ENCODE data around the gene MT3. TPM values are rescaled to one million over a fixed set of nuclear protein-coding genes. Genes with fewer than 3 reads are reported as not detected.
"Not testable (repeated sequence)": the region's sequence is repeated elsewhere in the genome, so short reads cannot be mapped to it uniquely, and the experiment has no call there.

MT3 gene
- total RNA-seq, 5 donors from 2014 or later (not counting 1 experiment from before 2014, with no cell fraction given) = 0.66 to 1.9 (median 0.84) TPM; not detected in 1

DNA sequence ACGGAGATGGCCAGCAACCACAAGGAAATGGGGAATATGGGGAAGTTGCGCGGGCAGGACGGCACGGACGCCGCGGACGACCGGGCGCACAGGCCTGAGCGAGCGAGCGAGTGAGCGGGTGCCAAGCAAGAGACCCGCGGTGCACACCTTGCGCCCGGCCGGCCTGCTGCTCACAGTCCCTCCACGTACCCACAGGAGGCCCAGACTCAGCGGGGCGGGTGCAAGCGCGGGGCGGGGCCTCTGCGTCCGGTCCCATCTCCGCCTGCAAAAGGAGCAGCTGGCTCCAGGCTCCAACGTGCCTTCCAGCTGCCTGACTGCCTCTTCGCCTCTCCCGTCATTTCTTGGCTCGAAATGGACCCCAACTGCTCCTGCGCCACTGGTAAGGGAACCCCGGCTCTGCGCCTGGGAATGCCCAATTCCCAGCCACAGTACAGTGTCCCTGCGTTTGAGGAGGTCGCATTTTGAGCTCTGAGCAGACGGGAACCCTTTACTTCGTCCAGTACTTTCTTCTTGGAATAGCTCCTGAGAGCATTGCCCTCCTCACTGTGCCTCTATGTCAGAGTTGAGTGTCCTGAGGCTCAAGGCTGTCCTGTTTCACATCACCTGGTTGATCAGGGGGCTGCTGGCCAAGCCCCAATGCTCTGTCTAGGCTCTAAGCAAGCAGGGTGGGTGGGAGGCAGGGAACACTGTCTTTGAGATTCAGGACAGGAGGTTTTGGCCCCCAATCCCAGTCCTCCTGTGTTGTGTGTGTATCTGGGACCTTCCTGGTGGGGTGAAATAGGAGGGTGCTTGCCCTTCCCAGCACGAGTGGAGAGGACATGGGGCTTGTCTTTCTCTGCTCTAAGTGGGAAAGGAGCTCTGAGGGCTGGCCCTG is 28.1 kb downstream of the MT3 start:
- H3K4me1 ChIP-seq (ENCODE audit: control insufficient read depth in 1 of 2, extremely low read depth in 1 of 2, insufficient read depth in 2 of 2, low read length in 2 of 2) = peaks cover 3 to 13% of the 10 kb centered on the region in 2 experiments
- peaks cover 17 to 18% of the 10 kb centered on the region in 2 experiments for H3K27me3 ChIP-seq (replicated peaks in 1 of 2; ENCODE audit: control insufficient read depth in 2 of 2, extremely low read depth in 1 of 2, insufficient read depth in 2 of 2, low read length in 1 of 2)
- Mint-ChIP-seq H3K27me3 (peaks cover 0 to 22% of the 10 kb centered on the region in 2 donors), H3K27ac (no peak overlapping the region), H3K36me3 (no peaks in the 10 kb centered on the region), H3K9me3 (no peaks in the 10 kb centered on the region), H3K4me1 (peaks cover 12 to 15% (median 13%) of the 10 kb centered on the region in 3 donors), H3K4me3 (peak overlapping the region; percentile 17 to 75 (median 49))
- CTCF ChIA-PET = interaction anchor here in 1 of 2 donors (0.6 kb wide), 1 partner anchor 22 kb away, joined by 3 read pairs; no protein-coding TSS in a partner anchor
- 6% methylated on average over 36 of the region's 41 CpGs for WGBS (ENCODE audit: insufficient coverage)
- H3K4me3 ChIP-seq (ENCODE audit: control insufficient read depth in 1 of 2, extremely low read depth in 1 of 2, low read length in 1 of 2) = peak overlapping the region; percentile 34 to 52
- peak in 24 of 35 experiments; percentile 18 to 68 (median 43) for DNase-seq
- POLR2A ChIA-PET = no interaction called here
- ATAC-seq (replicated peaks in 1 of 4) = peak; percentile 90 to 99 (median 94)
- no peak overlapping the region for H3K27ac ChIP-seq (ENCODE audit: low read length)
- no peaks in the 10 kb centered on the region for H3K9me3 ChIP-seq
- H3K36me3 ChIP-seq (ENCODE audit: control insufficient read depth in 2 of 2, extremely low read depth in 1 of 2, insufficient read depth in 1 of 2, low read length in 1 of 2) = no peaks in the 10 kb centered on the region

DNA sequence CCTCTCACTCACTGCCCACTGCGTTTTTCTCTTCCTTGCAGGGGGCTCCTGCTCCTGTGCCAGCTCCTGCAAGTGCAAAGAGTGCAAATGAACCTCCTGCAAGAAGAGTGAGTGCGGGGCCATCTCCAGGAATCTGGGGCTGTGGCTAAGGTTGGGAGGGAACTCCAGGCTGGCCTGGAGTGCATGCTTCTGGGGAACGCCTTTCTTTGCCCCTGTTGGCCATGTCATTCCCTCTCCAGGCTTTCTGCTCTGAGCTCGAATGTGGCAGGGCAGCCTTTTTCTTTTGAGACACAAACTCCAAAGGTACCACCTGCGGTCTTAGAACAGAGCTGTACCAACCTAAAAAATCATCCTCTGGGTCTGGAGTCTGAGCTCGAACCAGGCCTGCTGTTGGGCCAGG is 28.8 kb downstream of the MT3 start:
- no peaks in the 10 kb centered on the region for H3K36me3 ChIP-seq (ENCODE audit: control insufficient read depth in 2 of 2, extremely low read depth in 1 of 2, insufficient read depth in 1 of 2, low read length in 1 of 2)
- H3K9me3 ChIP-seq = no peaks in the 10 kb centered on the region
- Mint-ChIP-seq H3K27ac (no peak overlapping the region), H3K4me1 (peaks cover 12 to 15% (median 12%) of the 10 kb centered on the region in 3 donors), H3K27me3 (peaks cover 0 to 22% of the 10 kb centered on the region in 2 donors), H3K36me3 (no peaks in the 10 kb centered on the region), H3K9me3 (no peaks in the 10 kb centered on the region), H3K4me3 (peak overlapping the region in 1 of 3 donors; percentile 75)
- CTCF ChIA-PET = interaction anchor here in 1 of 2 donors (0.6 kb wide), 1 partner anchor 21 kb away, joined by 3 read pairs; no protein-coding TSS in a partner anchor
- H3K27me3 ChIP-seq (replicated peaks in 1 of 2; ENCODE audit: control insufficient read depth in 2 of 2, extremely low read depth in 1 of 2, insufficient read depth in 2 of 2, low read length in 1 of 2) = peaks cover 17 to 18% of the 10 kb centered on the region in 2 experiments
- WGBS (ENCODE audit: insufficient coverage) = 88% methylated on average over 5 of the region's 6 CpGs
- POLR2A ChIA-PET = no interaction called here
- ATAC-seq (replicated peaks in 1 of 4) (no peak), DNase-seq (no peak)
- no peak overlapping the region for H3K27ac ChIP-seq (ENCODE audit: low read length)
- peaks cover 3 to 13% of the 10 kb centered on the region in 2 experiments for H3K4me1 ChIP-seq (ENCODE audit: control insufficient read depth in 1 of 2, extremely low read depth in 1 of 2, insufficient read depth in 2 of 2, low read length in 2 of 2)
- H3K4me3 ChIP-seq (ENCODE audit: control insufficient read depth in 1 of 2, extremely low read depth in 1 of 2, low read length in 1 of 2) = no peak overlapping the region

DNA sequence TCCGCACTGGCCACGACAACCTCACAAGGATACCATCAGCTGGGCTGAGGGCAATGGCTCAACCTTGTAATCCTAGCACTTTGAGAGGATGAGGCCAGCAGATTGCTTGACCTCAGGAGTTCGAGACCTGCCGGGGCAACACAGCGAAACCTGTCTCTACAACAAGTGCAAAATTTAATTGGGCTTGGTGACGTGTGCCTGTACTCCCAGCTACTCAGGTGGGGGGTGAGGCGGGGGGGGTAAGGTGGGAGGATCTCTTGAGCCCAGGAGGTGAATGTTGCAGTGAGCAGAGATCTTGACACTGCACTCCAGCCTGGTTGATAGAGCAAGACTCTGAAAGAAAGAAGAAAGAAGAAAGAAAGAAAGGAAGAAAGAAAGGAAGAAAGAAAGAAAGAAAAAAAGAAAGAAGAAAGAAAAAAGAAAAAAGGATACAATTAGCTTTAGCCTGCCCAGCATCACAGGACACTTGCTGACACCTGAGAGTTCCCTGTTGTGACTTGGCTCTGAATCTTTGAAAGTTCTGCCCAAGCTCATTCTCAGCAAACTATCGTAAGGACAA is 31.1 kb downstream of the MT3 start:
- H3K36me3 Mint-ChIP-seq = no peaks in the 10 kb centered on the region
- H3K27me3 Mint-ChIP-seq = peaks cover 0 to 27% of the 10 kb centered on the region in 2 donors
- no peak overlapping the region for H3K27ac Mint-ChIP-seq
- WGBS (ENCODE audit: insufficient coverage) = 98% methylated on average over 4 of the region's 8 CpGs
- ChIA-PET CTCF (interaction anchor here in 1 of 2 donors (0.6 kb wide), 1 partner anchor 35 kb away, joined by 3 read pairs; no protein-coding TSS in a partner anchor), POLR2A (interaction anchor here (0.5 to 0.7 kb wide), 2 partner anchors 41 to 154 kb away, joined by 3 to 4 read pairs; no protein-coding TSS in a partner anchor)
- peaks cover 17 to 19% (median 18%) of the 10 kb centered on the region in 3 donors for H3K4me1 Mint-ChIP-seq
- no peaks in the 10 kb centered on the region for H3K9me3 Mint-ChIP-seq
- no peak for ATAC-seq (replicated peaks in 1 of 4)
- no peak overlapping the region for H3K4me3 ChIP-seq (ENCODE audit: control insufficient read depth in 1 of 2, extremely low read depth in 1 of 2, low read length in 1 of 2)
- H3K4me1 ChIP-seq (ENCODE audit: control insufficient read depth in 1 of 2, extremely low read depth in 1 of 2, insufficient read depth in 2 of 2, low read length in 2 of 2) = peaks cover 3 to 21% of the 10 kb centered on the region in 2 experiments
- peaks cover 20 to 21% of the 10 kb centered on the region in 2 experiments for H3K27me3 ChIP-seq (replicated peaks in 1 of 2; ENCODE audit: control insufficient read depth in 2 of 2, extremely low read depth in 1 of 2, insufficient read depth in 2 of 2, low read length in 1 of 2)
- H3K27ac ChIP-seq (ENCODE audit: low read length) = no peak overlapping the region
- H3K36me3 ChIP-seq (ENCODE audit: control insufficient read depth in 2 of 2, extremely low read depth in 1 of 2, insufficient read depth in 1 of 2, low read length in 1 of 2) = no peaks in the 10 kb centered on the region
- no peak overlapping the region for H3K4me3 Mint-ChIP-seq
- DNase-seq = no peak
- no peaks in the 10 kb centered on the region for H3K9me3 ChIP-seq

DNA sequence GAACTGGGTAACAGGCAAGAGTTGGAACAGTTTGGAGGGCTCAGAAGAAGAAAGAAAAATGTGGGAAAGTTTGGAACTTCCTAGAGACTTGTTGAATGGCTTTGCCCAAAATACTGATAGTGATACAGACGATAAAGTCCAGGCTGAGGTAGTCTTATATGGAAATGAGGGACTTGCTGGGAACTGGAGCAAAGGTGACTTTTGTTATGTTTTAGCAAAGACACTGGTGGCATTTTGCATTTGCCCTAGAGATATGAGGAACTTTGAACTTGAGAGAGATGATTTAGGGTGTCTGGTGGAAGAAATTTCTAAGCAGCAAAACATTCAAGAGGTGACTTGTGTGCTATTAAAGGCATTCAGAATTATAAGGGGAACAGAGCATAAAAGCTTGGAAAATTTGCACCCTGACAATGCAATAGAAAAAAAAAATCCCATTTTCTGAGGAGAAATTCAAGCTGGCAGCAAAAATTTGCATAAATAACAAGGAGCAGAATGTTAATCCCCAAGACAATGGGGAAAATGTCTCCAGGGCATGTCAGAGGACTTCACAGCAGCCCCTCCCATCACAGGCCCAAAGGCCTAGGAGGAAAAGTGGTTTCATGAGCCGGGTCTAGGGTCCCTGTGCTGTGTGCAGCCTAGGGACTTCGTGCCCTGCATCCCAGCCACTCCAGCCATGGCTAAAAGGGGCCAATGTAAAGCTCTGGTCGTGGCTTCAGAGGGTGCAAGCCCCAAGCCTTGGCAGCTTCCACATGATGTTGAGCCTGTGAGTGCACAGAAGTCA is 32.5 kb downstream of the MT3 start:
- Histone ChIP-seq H3K27me3 (replicated peaks in 1 of 2; ENCODE audit: control insufficient read depth in 2 of 2, extremely low read depth in 1 of 2, insufficient read depth in 2 of 2, low read length in 1 of 2) (peaks cover 19 to 31% of the 10 kb centered on the region in 2 experiments), H3K4me1 (ENCODE audit: control insufficient read depth in 1 of 2, extremely low read depth in 1 of 2, insufficient read depth in 2 of 2, low read length in 2 of 2) (peaks cover 3 to 32% of the 10 kb centered on the region in 2 experiments)
- not testable (repeated sequence) for H3K9me3 ChIP-seq; H3K9me3 Mint-ChIP-seq; ATAC-seq (replicated peaks in 1 of 4); H3K27ac ChIP-seq (ENCODE audit: low read length); H3K4me3 Mint-ChIP-seq; H3K4me3 ChIP-seq (ENCODE audit: control insufficient read depth in 1 of 2, extremely low read depth in 1 of 2, low read length in 1 of 2); H3K36me3 ChIP-seq (ENCODE audit: control insufficient read depth in 2 of 2, extremely low read depth in 1 of 2, insufficient read depth in 1 of 2, low read length in 1 of 2); H3K36me3 Mint-ChIP-seq; DNase-seq; H3K27ac Mint-ChIP-seq
- ChIA-PET CTCF (interaction anchor here in 1 of 2 donors (0.6 kb wide), 1 partner anchor 303 kb away, joined by 3 read pairs; no protein-coding TSS in a partner anchor), POLR2A (interaction anchor here in 1 of 2 donors (0.6 kb wide), 1 partner anchor 12 kb away, joined by 3 read pairs; no protein-coding TSS in a partner anchor)
- WGBS (ENCODE audit: insufficient coverage) = 88% methylated on average over 4 of the region's 4 CpGs
- Mint-ChIP-seq H3K4me1 (peaks cover 21 to 22% (median 22%) of the 10 kb centered on the region in 3 donors), H3K27me3 (peaks cover 0 to 27% of the 10 kb centered on the region in 2 donors)

DNA sequence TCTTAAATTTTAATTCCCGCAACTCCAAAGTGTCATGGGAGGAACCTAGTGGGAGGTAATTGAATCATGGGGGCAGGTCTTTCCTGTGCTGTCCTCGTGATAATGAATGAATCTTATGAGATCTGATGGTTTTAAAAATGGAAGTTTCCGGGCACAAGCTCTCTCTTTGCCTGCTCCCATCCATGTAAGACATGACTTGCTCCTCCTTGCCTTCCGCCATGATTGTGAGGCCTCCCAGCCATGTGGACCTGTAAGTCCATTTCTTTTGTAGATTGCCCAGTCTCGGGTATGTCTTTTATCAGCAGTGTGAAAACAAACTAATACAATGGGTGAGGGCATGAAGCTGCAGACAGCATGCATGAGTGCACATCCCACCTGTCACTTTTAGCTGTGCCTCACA is 33.9 kb downstream of the MT3 start:
- not testable (repeated sequence) for ATAC-seq (replicated peaks in 1 of 4); H3K27ac ChIP-seq (ENCODE audit: low read length); DNase-seq; H3K36me3 ChIP-seq (ENCODE audit: control insufficient read depth in 2 of 2, extremely low read depth in 1 of 2, insufficient read depth in 1 of 2, low read length in 1 of 2); H3K27ac Mint-ChIP-seq; H3K9me3 ChIP-seq; H3K4me3 ChIP-seq (ENCODE audit: control insufficient read depth in 1 of 2, extremely low read depth in 1 of 2, low read length in 1 of 2); H3K36me3 Mint-ChIP-seq; H3K9me3 Mint-ChIP-seq; H3K4me3 Mint-ChIP-seq
- Histone ChIP-seq H3K27me3 (replicated peaks in 1 of 2; ENCODE audit: control insufficient read depth in 2 of 2, extremely low read depth in 1 of 2, insufficient read depth in 2 of 2, low read length in 1 of 2) (peaks cover 16 to 22% of the 10 kb centered on the region in 2 experiments), H3K4me1 (ENCODE audit: control insufficient read depth in 1 of 2, extremely low read depth in 1 of 2, insufficient read depth in 2 of 2, low read length in 2 of 2) (peaks cover 0 to 21% of the 10 kb centered on the region in 2 experiments)
- CTCF ChIA-PET = interaction anchor here in 1 of 2 donors (0.6 to 1.1 kb wide), 3 partner anchors 10 to 605 kb away, joined by 3 read pairs; no protein-coding TSS in a partner anchor
- WGBS (ENCODE audit: insufficient coverage) = no CpG with 5 or more reads among the region's 5 CpGs
- H3K4me1 Mint-ChIP-seq = peaks cover 13 to 18% (median 16%) of the 10 kb centered on the region in 3 donors
- POLR2A ChIA-PET = interaction anchor here in 1 of 2 donors (0.6 to 1.1 kb wide), 2 partner anchors 13 to 60 kb away, joined by 3 to 4 read pairs; no protein-coding TSS in a partner anchor
- H3K27me3 Mint-ChIP-seq = peaks cover 0 to 21% of the 10 kb centered on the region in 2 donors
